Measurements from ENCODE around the gene PLCH2. TPM values are rescaled to one million over a fixed set of nuclear protein-coding genes. Genes with fewer than 3 reads are reported as not detected.

Gene PLCH2
- total and polyA plus RNA-seq, 9 of the 15 experiments (the other 6 are each of a cell fraction or from before 2014, with no cell fraction given): 0.16 TPM; not detected in 8

- TF ChIP-seq, protein P1, sequence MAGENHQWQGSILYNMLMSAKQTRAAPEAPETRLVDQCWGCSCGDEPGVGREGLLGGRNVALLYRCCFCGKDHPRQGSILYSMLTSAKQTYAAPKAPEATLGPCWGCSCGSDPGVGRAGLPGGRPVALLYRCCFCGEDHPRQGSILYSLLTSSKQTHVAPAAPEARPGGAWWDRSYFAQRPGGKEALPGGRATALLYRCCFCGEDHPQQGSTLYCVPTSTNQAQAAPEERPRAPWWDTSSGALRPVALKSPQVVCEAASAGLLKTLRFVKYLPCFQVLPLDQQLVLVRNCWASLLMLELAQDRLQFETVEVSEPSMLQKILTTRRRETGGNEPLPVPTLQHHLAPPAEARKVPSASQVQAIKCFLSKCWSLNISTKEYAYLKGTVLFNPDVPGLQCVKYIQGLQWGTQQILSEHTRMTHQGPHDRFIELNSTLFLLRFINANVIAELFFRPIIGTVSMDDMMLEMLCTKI (IDR thresholded peaks at IDR 0.05; ENCODE audit: partially characterized antibody): no peak
- TF ChIP-seq, protein P2, sequence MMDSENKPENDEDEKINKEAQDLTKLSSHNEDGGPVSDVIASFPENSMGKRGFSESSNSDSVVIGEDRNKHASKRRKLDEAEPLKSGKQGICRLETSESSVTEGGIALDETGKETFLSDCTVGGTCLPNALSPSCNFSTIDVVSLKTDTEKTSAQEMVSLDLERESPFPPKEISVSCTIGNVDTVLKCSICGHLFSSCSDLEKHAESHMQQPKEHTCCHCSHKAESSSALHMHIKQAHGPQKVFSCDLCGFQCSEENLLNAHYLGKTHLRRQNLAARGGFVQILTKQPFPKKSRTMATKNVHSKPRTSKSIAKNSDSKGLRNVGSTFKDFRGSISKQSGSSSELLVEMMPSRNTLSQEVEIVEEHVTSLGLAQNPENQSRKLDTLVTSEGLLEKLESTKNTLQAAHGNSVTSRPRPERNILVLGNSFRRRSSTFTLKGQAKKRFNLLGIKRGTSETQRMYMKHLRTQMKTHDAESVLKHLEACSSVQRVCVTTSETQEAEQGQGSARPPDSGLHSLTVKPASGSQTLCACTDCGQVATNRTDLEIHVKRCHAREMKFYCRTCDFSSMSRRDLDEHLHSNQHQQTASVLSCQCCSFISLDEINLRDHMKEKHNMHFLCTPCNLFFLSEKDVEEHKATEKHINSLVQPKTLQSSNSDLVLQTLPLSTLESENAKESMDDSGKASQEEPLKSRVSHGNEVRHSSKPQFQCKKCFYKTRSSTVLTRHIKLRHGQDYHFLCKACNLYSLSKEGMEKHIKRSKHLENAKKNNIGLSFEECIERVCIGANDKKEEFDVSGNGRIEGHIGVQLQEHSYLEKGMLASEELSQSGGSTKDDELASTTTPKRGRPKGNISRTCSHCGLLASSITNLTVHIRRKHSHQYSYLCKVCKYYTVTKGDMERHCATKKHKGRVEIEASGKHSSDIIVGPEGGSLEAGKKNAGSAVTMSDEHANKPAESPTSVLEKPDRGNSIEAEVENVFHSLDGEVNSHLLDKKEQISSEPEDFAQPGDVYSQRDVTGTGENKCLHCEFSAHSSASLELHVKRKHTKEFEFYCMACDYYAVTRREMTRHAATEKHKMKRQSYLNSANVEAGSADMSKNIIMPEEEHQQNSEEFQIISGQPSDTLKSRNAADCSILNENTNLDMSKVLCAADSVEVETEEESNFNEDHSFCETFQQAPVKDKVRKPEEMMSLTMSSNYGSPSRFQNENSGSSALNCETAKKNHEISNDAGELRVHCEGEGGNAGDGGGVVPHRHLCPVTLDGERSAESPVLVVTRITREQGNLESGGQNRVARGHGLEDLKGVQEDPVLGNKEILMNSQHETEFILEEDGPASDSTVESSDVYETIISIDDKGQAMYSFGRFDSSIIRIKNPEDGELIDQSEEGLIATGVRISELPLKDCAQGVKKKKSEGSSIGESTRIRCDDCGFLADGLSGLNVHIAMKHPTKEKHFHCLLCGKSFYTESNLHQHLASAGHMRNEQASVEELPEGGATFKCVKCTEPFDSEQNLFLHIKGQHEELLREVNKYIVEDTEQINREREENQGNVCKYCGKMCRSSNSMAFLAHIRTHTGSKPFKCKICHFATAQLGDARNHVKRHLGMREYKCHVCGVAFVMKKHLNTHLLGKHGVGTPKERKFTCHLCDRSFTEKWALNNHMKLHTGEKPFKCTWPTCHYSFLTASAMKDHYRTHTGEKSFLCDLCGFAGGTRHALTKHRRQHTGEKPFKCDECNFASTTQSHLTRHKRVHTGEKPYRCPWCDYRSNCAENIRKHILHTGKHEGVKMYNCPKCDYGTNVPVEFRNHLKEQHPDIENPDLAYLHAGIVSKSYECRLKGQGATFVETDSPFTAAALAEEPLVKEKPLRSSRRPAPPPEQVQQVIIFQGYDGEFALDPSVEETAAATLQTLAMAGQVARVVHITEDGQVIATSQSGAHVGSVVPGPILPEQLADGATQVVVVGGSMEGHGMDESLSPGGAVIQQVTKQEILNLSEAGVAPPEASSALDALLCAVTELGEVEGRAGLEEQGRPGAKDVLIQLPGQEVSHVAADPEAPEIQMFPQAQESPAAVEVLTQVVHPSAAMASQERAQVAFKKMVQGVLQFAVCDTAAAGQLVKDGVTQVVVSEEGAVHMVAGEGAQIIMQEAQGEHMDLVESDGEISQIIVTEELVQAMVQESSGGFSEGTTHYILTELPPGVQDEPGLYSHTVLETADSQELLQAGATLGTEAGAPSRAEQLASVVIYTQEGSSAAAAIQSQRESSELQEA (IDR thresholded peaks at IDR 0.05; ENCODE audit: low read depth): no peak
These were observed 24.0 kb downstream of the PLCH2 start (continued) for GRCh38 chr1:2499986-2500596.
